GM18858 (cell line): ENCODE data around the gene KCNK15.

ENCODE experiments used
- ATAC-seq: cut with Tn5 transposase; IDR thresholded peaks from one replicate; pipeline ENCODE4 v1.9.1; 2021; ENCODE audit not compliant: unreplicated experiment

KCNK15 gene

GRCh38 chr20:44715499-44716308 is 30.0 kb upstream of the KCNK15 start:
- ATAC-seq, result no peak

GRCh38 chr20:44716309-44717106 is 29.2 kb upstream of the KCNK15 start:
- ATAC-seq, result no peak

GRCh38 chr20:44717986-44718385 is 27.7 kb upstream of the KCNK15 start:
- no peak for ATAC-seq

GRCh38 chr20:44719841-44720240 is 25.8 kb upstream of the KCNK15 start:
- ATAC-seq, result no peak

- no peak for ATAC-seq
These were observed 25.1 kb upstream of the KCNK15 start for GRCh38 chr20:44720621-44720996.

- ATAC-seq, result no peak
These were observed 24.5 kb upstream of the KCNK15 start for GRCh38 chr20:44720997-44721784.

GRCh38 chr20:44721785-44722054 is 23.9 kb upstream of the KCNK15 start:
- ATAC-seq, result no peak

GRCh38 chr20:44722990-44723389 is 22.7 kb upstream of the KCNK15 start:
- ATAC-seq, result no peak

- ATAC-seq, result no peak
These were observed 22.3 kb upstream of the KCNK15 start for GRCh38 chr20:44723391-44723790.

GRCh38 chr20:44723798-44724362 is 21.8 kb upstream of the KCNK15 start:
- no peak for ATAC-seq

GRCh38 chr20:44724423-44725091 is 21.1 kb upstream of the KCNK15 start:
- ATAC-seq, result no peak

- ATAC-seq, result no peak
These were observed 19.8 kb upstream of the KCNK15 start for GRCh38 chr20:44725837-44726236.

- no peak for ATAC-seq
These were observed 18.6 kb upstream of the KCNK15 start for GRCh38 chr20:44727039-44727438.

- no peak for ATAC-seq
These were observed 18.0 kb upstream of the KCNK15 start for GRCh38 chr20:44727651-44728050.

GRCh38 chr20:44728801-44729443 is 16.7 kb upstream of the KCNK15 start:
- no peak for ATAC-seq

- ATAC-seq, result no peak
These were observed 15.2 kb upstream of the KCNK15 start for GRCh38 chr20:44730441-44730840.

- ATAC-seq, result no peak
These were observed 14.0 kb upstream of the KCNK15 start for GRCh38 chr20:44731657-44732056.

GRCh38 chr20:44732327-44732726 is 13.3 kb upstream of the KCNK15 start:
- ATAC-seq, result no peak

- no peak for ATAC-seq
These were observed 12.2 kb upstream of the KCNK15 start for GRCh38 chr20:44733341-44734069.

- ATAC-seq, result no peak
These were observed 10.7 kb upstream of the KCNK15 start for GRCh38 chr20:44734938-44735337.
